ENCODE results near the gene TAMM41. TPM values are rescaled to one million over a fixed set of nuclear protein-coding genes. Genes with fewer than 3 reads are reported as not detected.
"Not testable (repeated sequence)": the region's sequence is repeated elsewhere in the genome, so short reads cannot be mapped to it uniquely, and the experiment has no call there.

The TAMM41 gene
- total and polyA plus RNA-seq, 2 donors: 14.3 to 17.4 TPM

DNA sequence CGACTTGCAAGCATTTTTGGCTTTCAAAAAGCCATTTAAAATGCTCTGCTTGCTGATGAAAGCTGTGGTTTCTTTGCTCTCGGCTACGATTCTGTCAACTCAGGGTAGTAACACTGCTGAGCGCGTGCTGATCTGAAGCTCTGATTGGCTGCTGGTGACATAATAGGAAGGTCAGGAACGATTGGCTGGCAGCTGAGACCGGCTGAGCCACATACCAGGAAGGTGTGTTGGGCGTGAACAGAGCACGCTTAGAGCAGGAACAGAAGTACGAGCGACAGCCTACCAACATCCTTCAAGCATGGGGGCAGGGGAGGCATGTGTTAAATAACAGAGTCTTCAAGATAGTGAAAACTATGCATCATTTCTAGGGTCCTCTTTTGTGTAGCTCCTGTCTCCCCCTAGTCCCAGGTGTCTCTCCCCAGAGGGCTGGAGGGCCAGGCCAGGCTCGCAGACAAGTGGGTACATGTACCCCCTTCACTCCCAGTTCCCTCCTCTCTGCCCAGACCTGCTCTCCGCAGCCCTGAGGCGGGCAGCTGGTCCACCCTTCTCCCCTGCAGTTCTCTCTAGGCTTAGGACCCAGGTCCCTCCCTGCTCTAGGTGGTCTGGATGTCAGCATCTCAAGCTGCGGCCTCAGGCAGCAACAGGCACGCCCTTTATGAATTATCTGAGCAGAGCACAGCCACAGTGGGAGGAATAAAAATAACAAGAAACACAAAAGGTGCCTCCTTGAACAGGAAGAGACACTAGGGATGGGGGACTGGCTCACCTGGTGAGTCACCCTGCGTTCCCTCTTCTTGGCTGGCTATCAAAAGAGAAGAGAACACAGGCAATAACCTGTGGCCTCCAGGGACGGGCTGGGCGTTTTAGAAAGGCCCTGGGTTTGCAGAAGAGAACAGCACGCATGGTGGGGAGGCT, 76.0 kb downstream of the TAMM41 start:
- Histone ChIP-seq H3K4me3 (ENCODE audit: low read depth, low read length) (no peak overlapping the region), H3K27ac (ENCODE audit: low read depth) (peak overlapping the region; percentile 48), H3K36me3 (ENCODE audit: insufficient read depth) (no peaks in the 10 kb centered on the region), H3K4me1 (ENCODE audit: insufficient read depth) (no peaks in the 10 kb centered on the region)
- 24% methylated on average over 20 of the region's 20 CpGs for WGBS
- DNase-seq (ENCODE audit: extremely low spot score): peak; percentile 89

GRCh38 chr3:11769704-11770476, 76.8 kb downstream of the TAMM41 start:
- H3K4me1 ChIP-seq (ENCODE audit: insufficient read depth): no peaks in the 10 kb centered on the region
- no peak overlapping the region for H3K27ac ChIP-seq (ENCODE audit: low read depth)
- H3K4me3 ChIP-seq (ENCODE audit: low read depth, low read length): no peak overlapping the region
- peak; percentile 5 for DNase-seq (ENCODE audit: extremely low spot score)
- no peaks in the 10 kb centered on the region for H3K36me3 ChIP-seq (ENCODE audit: insufficient read depth)
- WGBS: 69% methylated on average over 10 of the region's 10 CpGs

- 89% methylated on average over 3 of the region's 3 CpGs for WGBS
- no peaks in the 10 kb centered on the region for H3K36me3 ChIP-seq (ENCODE audit: insufficient read depth)
- H3K4me1 ChIP-seq (ENCODE audit: insufficient read depth): no peaks in the 10 kb centered on the region
- H3K27ac ChIP-seq (ENCODE audit: low read depth): no peak overlapping the region
- DNase-seq (ENCODE audit: extremely low spot score): no peak
- no peak overlapping the region for H3K4me3 ChIP-seq (ENCODE audit: low read depth, low read length)
Measured at GRCh38 chr3:11768604-11769003, 78.1 kb downstream of the TAMM41 start.

- H3K4me1 ChIP-seq (ENCODE audit: insufficient read depth): no peaks in the 10 kb centered on the region
- H3K27ac ChIP-seq (ENCODE audit: low read depth): no peak overlapping the region
- no peak overlapping the region for H3K4me3 ChIP-seq (ENCODE audit: low read depth, low read length)
- no peak for DNase-seq (ENCODE audit: extremely low spot score)
- H3K36me3 ChIP-seq (ENCODE audit: insufficient read depth): no peaks in the 10 kb centered on the region
- 73% methylated on average over 5 of the region's 5 CpGs for WGBS
Measured at GRCh38 chr3:11764931-11765363, 81.7 kb downstream of the TAMM41 start.

DNA sequence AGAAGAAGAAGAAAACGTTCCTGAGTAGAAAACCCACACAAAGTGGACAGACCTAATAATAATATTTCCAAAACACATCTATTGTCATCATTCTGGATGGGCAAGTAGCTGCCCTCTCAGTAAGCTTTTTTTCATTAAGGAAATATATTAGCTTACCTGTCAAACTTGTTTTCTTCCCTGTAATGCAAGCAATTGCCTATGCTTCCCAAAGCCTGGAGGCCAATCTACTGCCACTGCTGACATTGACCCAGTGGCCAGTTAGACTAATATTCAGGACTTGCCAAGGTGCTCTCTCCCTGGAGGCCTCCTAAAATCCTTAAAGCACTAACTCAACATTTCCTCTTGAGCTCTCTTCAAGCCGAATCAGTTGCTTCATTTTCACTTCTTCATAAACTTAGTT, 86.7 kb downstream of the TAMM41 start:
- no peaks in the 10 kb centered on the region for H3K36me3 ChIP-seq (ENCODE audit: insufficient read depth)
- no peak overlapping the region for H3K27ac ChIP-seq (ENCODE audit: low read depth)
- no peaks in the 10 kb centered on the region for H3K4me1 ChIP-seq (ENCODE audit: insufficient read depth)
- WGBS: 82% methylated on average over 2 of the region's 2 CpGs
- no peak for DNase-seq (ENCODE audit: extremely low spot score)
- H3K4me3 ChIP-seq (ENCODE audit: low read depth, low read length): no peak overlapping the region

GRCh38 chr3:11757929-11758328, 88.8 kb downstream of the TAMM41 start:
- WGBS: 82% methylated on average over 6 of the region's 6 CpGs
- Histone ChIP-seq H3K4me1 (ENCODE audit: insufficient read depth) (no peaks in the 10 kb centered on the region), H3K27ac (ENCODE audit: low read depth) (no peak overlapping the region), H3K4me3 (ENCODE audit: low read depth, low read length) (no peak overlapping the region), H3K36me3 (ENCODE audit: insufficient read depth) (no peaks in the 10 kb centered on the region)
- DNase-seq (ENCODE audit: extremely low spot score): no peak

DNA sequence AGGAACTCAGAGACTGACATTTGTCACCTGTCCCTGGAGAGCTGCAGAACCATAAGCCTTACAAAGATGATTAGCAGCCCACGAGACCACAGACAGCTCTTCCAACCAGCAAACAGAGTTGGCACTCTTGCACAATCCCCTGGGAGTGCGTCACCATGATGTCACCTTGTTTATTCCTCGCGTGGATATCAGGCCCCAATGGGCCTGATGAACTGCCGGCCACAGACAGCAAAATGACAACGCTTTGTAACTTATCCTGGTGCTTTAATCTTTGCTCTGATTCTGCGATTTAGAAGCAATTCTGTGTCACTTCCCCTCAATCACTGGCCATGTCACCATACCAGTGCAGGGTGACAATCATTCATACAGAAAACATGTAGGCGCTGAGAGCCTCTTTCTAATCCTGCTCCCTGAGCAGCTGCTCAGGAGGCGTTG, 89.2 kb downstream of the TAMM41 start:
- no peak for DNase-seq (ENCODE audit: extremely low spot score)
- no peak overlapping the region for H3K4me3 ChIP-seq (ENCODE audit: low read depth, low read length)
- WGBS: 70% methylated on average over 9 of the region's 9 CpGs
- no peaks in the 10 kb centered on the region for H3K36me3 ChIP-seq (ENCODE audit: insufficient read depth)
- no peak overlapping the region for H3K27ac ChIP-seq (ENCODE audit: low read depth)
- no peaks in the 10 kb centered on the region for H3K4me1 ChIP-seq (ENCODE audit: insufficient read depth)

GRCh38 chr3:11755276-11755675, 91.4 kb downstream of the TAMM41 start:
- H3K36me3 ChIP-seq (ENCODE audit: insufficient read depth): no peaks in the 10 kb centered on the region
- H3K27ac ChIP-seq (ENCODE audit: low read depth): no peak overlapping the region
- no peaks in the 10 kb centered on the region for H3K4me1 ChIP-seq (ENCODE audit: insufficient read depth)
- WGBS: 77% methylated on average over 12 of the region's 12 CpGs
- no peak for DNase-seq (ENCODE audit: extremely low spot score)
- H3K4me3 ChIP-seq (ENCODE audit: low read depth, low read length): no peak overlapping the region

DNA sequence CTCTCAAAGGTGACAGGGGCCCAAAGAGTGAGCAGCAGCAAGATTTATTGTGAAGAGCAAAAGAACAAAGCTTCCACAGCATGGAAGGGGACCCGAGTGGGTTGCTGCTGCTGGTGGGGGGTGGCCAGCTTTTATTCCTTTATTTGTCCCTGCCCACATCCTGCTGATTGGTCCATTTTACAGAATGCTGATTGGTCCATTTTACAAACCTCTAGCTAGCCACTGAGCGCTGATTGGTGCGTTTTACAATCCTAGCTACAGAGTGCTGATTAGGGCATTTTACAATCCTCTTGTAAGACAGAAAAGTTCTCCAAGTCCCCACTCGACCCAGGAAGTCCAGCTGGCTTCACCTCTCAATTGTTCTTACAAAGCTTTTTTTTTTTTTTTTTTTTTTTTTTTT, 94.4 kb downstream of the TAMM41 start:
- WGBS: 83% methylated on average over 4 of the region's 4 CpGs
- not testable (repeated sequence) for DNase-seq (ENCODE audit: extremely low spot score); H3K27ac ChIP-seq (ENCODE audit: low read depth)

GRCh38 chr3:11748306-11748705, 98.4 kb downstream of the TAMM41 start:
- not testable (repeated sequence) for DNase-seq (ENCODE audit: extremely low spot score); H3K4me1 ChIP-seq (ENCODE audit: insufficient read depth); H3K4me3 ChIP-seq (ENCODE audit: low read depth, low read length); H3K36me3 ChIP-seq (ENCODE audit: insufficient read depth); H3K27ac ChIP-seq (ENCODE audit: low read depth)
- WGBS: 75% methylated on average over 9 of the region's 9 CpGs

More for the DNA sequence above, 94.4 kb downstream of the TAMM41 start:
- H3K4me1 ChIP-seq (ENCODE audit: insufficient read depth); H3K4me3 ChIP-seq (ENCODE audit: low read depth, low read length); H3K36me3 ChIP-seq (ENCODE audit: insufficient read depth): not testable (repeated sequence)

Small RNA genes lying within 50 kb of the gene (small RNA-seq; reads per million reads assigned to genes)
- not detected for gene CYCSP12

Other genes with a start within 250 kb of the TAMM41 start
- 77.1 TPM for gene VGLL4, start 203.0 kb downstream of the TAMM41 start, total RNA-seq
- 42.3 TPM for gene VGLL4, start 203.0 kb downstream of the TAMM41 start, polyA plus RNA-seq
- gene SYN2, start 157.5 kb upstream of the TAMM41 start, total RNA-seq: 1.1 TPM
- 2.5 TPM for gene SYN2, start 157.5 kb upstream of the TAMM41 start, polyA plus RNA-seq